Measurements from ENCODE around the gene ADAM22.

The ADAM22 gene, protein sequence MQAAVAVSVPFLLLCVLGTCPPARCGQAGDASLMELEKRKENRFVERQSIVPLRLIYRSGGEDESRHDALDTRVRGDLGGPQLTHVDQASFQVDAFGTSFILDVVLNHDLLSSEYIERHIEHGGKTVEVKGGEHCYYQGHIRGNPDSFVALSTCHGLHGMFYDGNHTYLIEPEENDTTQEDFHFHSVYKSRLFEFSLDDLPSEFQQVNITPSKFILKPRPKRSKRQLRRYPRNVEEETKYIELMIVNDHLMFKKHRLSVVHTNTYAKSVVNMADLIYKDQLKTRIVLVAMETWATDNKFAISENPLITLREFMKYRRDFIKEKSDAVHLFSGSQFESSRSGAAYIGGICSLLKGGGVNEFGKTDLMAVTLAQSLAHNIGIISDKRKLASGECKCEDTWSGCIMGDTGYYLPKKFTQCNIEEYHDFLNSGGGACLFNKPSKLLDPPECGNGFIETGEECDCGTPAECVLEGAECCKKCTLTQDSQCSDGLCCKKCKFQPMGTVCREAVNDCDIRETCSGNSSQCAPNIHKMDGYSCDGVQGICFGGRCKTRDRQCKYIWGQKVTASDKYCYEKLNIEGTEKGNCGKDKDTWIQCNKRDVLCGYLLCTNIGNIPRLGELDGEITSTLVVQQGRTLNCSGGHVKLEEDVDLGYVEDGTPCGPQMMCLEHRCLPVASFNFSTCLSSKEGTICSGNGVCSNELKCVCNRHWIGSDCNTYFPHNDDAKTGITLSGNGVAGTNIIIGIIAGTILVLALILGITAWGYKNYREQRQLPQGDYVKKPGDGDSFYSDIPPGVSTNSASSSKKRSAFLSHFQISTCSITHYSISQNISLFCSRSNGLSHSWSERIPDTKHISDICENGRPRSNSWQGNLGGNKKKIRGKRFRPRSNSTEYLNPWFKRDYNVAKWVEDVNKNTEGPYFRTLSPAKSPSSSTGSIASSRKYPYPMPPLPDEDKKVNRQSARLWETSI

GRCh38 chr7:87933953-87934698 lies at the start of gene ADAM22:
TSS of gene ADAM22 (plus strand) at chr7:87934251. CDS start at chr7:87934466, 215 bp downstream.
- peak within 1 kb of the TSS; percentile 98 for H3K4me2 ChIP-seq (ENCODE audit: low read depth, low read length, poor library complexity, severe bottlenecking)
- H3K36me3 ChIP-seq (ENCODE audit: low read length) = peaks cover 12% of the 10 kb centered on the region
- peak within 1 kb of the TSS; percentile 79 for H3K9ac ChIP-seq (ENCODE audit: low read length)
- no peak for TF ChIP-seq EZH2phosphoT487 (conservative IDR thresholded peaks at IDR 0.05; ENCODE audit: low read length)
- no peak for TF ChIP-seq CTCF (IDR thresholded peaks at IDR 0.05; ENCODE audit: insufficient read depth, low read length, poor library complexity, severe bottlenecking)
- no peaks in the 10 kb centered on the region for H3K9me3 ChIP-seq (ENCODE audit: insufficient read depth, low read length)
- H3K79me2 ChIP-seq (ENCODE audit: insufficient read depth, low read length) = 0 out of 2 replicates have a peak, but pooled peaks cover 5% of the 10 kb centered on the region
- H3K9me2 ChIP-seq (replicated peaks; ENCODE audit: insufficient read depth, low read length) = no peaks in the 10 kb centered on the region
- H3F3A ChIP-seq (ENCODE audit: insufficient read depth) = peaks cover 16% of the 10 kb centered on the region; the same call in 1 of the 2 replicates
- H3K4me3 ChIP-seq (ENCODE audit: insufficient read depth, low read length, poor library complexity, severe bottlenecking) = peak within 1 kb of the TSS; percentile 88
- peak within 1 kb of the TSS; percentile 99 for H2AFZ ChIP-seq (ENCODE audit: low read depth, low read length, severe bottlenecking)
- no peaks in the 10 kb centered on the region for H3K27me3 ChIP-seq (ENCODE audit: low read length)
- peak within 1 kb of the TSS; percentile 76 for H3K27ac ChIP-seq (ENCODE audit: low read depth, low read length)
- no peaks in the 10 kb centered on the region for H4K20me1 ChIP-seq (ENCODE audit: low read depth, low read length)

DNA sequence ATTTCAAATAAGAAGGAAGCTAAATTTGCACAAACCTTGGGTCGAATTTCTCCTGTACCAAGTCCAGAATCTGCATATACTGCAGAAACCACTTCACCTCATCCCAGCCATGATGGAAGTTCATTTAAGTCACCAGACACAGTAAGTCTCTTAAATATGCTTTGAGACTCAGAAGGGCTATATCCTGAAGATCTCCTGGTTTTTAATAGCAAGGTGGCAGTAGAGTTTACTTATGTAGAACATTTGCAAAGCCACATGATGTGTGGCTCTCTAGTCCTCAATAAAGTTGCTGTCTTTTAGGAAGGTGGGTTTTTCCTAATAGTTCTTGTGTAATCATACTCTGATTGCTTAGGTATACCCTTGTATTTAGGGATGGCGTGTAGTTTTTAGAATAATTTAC lies 49.0 kb upstream of the ADAM22 start:
- Histone ChIP-seq H3K9me2 (replicated peaks; ENCODE audit: insufficient read depth, low read length) (no peaks in the 10 kb centered on the region), H4K20me1 (ENCODE audit: low read depth, low read length) (peaks cover 40% of the 10 kb centered on the region)

More for the DNA sequence above, 49.0 kb upstream of the ADAM22 start:
- Histone ChIP-seq H3K27ac (ENCODE audit: low read depth, low read length) (no peak overlapping the region), H3K36me3 (ENCODE audit: low read length) (peaks cover 92% of the 10 kb centered on the region), H3K79me2 (ENCODE audit: insufficient read depth, low read length) (peaks cover 98% of the 10 kb centered on the region), H3K4me2 (ENCODE audit: low read depth, low read length, poor library complexity, severe bottlenecking) (no peak overlapping the region), H3K9ac (ENCODE audit: low read length) (no peak overlapping the region), H3K9me3 (ENCODE audit: insufficient read depth, low read length) (no peaks in the 10 kb centered on the region), H3K27me3 (ENCODE audit: low read length) (no peaks in the 10 kb centered on the region), H3K4me3 (ENCODE audit: insufficient read depth, low read length, poor library complexity, severe bottlenecking) (no peak overlapping the region), H2AFZ (ENCODE audit: low read depth, low read length, severe bottlenecking) (no peak overlapping the region), H3F3A (ENCODE audit: insufficient read depth) (peaks cover 57% of the 10 kb centered on the region)
- no peak for TF ChIP-seq CTCF (IDR thresholded peaks at IDR 0.05; ENCODE audit: insufficient read depth, low read length, poor library complexity, severe bottlenecking)
- TF ChIP-seq EZH2phosphoT487 (conservative IDR thresholded peaks at IDR 0.05; ENCODE audit: low read length) = no peak
